HepG2 (cell line): ENCODE measurements around the gene NPC1. TPM values are rescaled to one million over a fixed set of nuclear protein-coding genes. Genes with fewer than 3 reads are reported as not detected.

Experiments
- ASH2L ChIP-seq: fragments of 300-600, 200-600 bp; sonication (generic); IDR thresholded peaks from 2 replicates; pipeline ENCODE4 v1.7.0; 2017; ENCODE audit warnings: low read depth, mild to moderate bottlenecking, moderate library complexity, mixed read lengths, low read length; ENCODE audit not compliant: insufficient read length
- CREB1 ChIP-seq, 2 experiments: fragments of 450-650 bp in 1 of 2; IDR thresholded peaks; 2 replicates each; pipeline ENCODE4 v1.6.1; 2016 to 2017; ENCODE audit warnings: control low read depth in 1 of 2, mild to moderate bottlenecking in 1 of 2, missing compliant biosample characterization in 1 of 2, missing genetic modification characterization in 1 of 2
- DNMT3B ChIP-seq: conservative IDR thresholded peaks from 2 replicates; pipeline ENCODE4 v1.6.1; 2016; ENCODE audit warnings: missing biosample characterization, control low read depth
- GABPB1 ChIP-seq: IDR thresholded peaks from 2 replicates; pipeline ENCODE4 v1.6.1; 2016; ENCODE audit warnings: mild to moderate bottlenecking, missing genetic modification reagents, moderate library complexity, missing compliant biosample characterization
- GATAD2A ChIP-seq: IDR thresholded peaks from 2 replicates; pipeline ENCODE4 v1.6.1; 2016
- KLF13 ChIP-seq: sonication (generic); formaldehyde crosslinking; IDR thresholded peaks from 2 replicates; pipeline ENCODE4 v1.4.0; 2020; ENCODE audit warnings: mild to moderate bottlenecking, missing genetic modification reagents
- MBD4 ChIP-seq: IDR thresholded peaks from 2 replicates; pipeline ENCODE4 v1.6.1; 2012; ENCODE audit warnings: low read length, inconsistent platforms, borderline replicate concordance
- MIER3 ChIP-seq: IDR thresholded peaks from 2 replicates; pipeline ENCODE4 v1.6.1; 2016; ENCODE audit warnings: missing compliant biosample characterization, borderline replicate concordance
- NCOA1 ChIP-seq: sonication (generic); formaldehyde crosslinking; IDR thresholded peaks from 2 replicates; pipeline ENCODE4 v1.9.0; 2021; ENCODE audit warnings: missing genetic modification reagents
- POGZ ChIP-seq: sonication (generic); formaldehyde crosslinking; IDR thresholded peaks from 2 replicates; pipeline ENCODE4 v1.4.0; 2020; ENCODE audit warnings: mild to moderate bottlenecking, missing genetic modification reagents
- REXO4 ChIP-seq: sonication (generic); formaldehyde crosslinking; IDR thresholded peaks from 2 replicates; pipeline ENCODE4 v1.8.0; 2022; ENCODE audit warnings: missing genetic modification reagents, mild to moderate bottlenecking, borderline replicate concordance
- RFX5 ChIP-seq: IDR thresholded peaks from 2 replicates; pipeline ENCODE4 v1.6.1; 2011; ENCODE audit warnings: low read depth, low read length, improper control_type of control experiment
- SOX13 ChIP-seq, 3 experiments: fragments of 450-650 bp in 1 of 3; sonication (generic) in 1 of 3; formaldehyde crosslinking in 1 of 3; IDR thresholded peaks in 2 of 3; conservative IDR thresholded peaks in 1 of 3; 2 replicates each; pipeline versions ENCODE4 v1.5.0 to v1.6.1; 2016 to 2020; ENCODE audit warnings: antibody characterized with exemption in 1 of 3, mild to moderate bottlenecking in 1 of 3, missing compliant biosample characterization in 1 of 3, missing genetic modification reagents in 1 of 3, moderate library complexity in 1 of 3
- SOX6 ChIP-seq, 2 experiments: fragments of 450-650 bp in 1 of 2; sonication (generic) in 1 of 2; formaldehyde crosslinking in 1 of 2; IDR thresholded peaks; 2 replicates each; pipeline versions ENCODE4 v1.4.0 to v1.6.1; 2017 to 2020; ENCODE audit warnings: antibody characterized with exemption in 1 of 2, mild to moderate bottlenecking in 1 of 2, missing genetic modification reagents in 1 of 2
- TBX3 ChIP-seq: fragments of 450-650 bp; IDR thresholded peaks from 2 replicates; pipeline ENCODE4 v1.6.1; 2017; ENCODE audit warnings: antibody characterized with exemption, mild to moderate bottlenecking, inconsistent platforms, borderline replicate concordance
- TFE3 ChIP-seq: IDR thresholded peaks from 2 replicates; pipeline ENCODE4 v1.6.1; 2016
- THAP11 ChIP-seq: IDR thresholded peaks from 2 replicates; pipeline ENCODE4 v1.6.1; 2016; ENCODE audit warnings: missing biosample characterization, missing genetic modification reagents
- ZBTB49 ChIP-seq: sonication (generic); formaldehyde crosslinking; IDR thresholded peaks from 2 replicates; pipeline ENCODE4 v1.4.0; 2020; ENCODE audit warnings: missing genetic modification reagents, borderline replicate concordance
- ZKSCAN1 ChIP-seq: fragments of 150-350 bp; IDR thresholded peaks from 2 replicates; pipeline ENCODE4 v1.6.1; 2014; ENCODE audit warnings: low read length
- ZMYM3 ChIP-seq: sonication (generic); formaldehyde crosslinking; IDR thresholded peaks from 2 replicates; pipeline ENCODE4 v1.5.1; 2020; ENCODE audit warnings: mild to moderate bottlenecking, missing genetic modification reagents
- ZNF563 ChIP-seq: sonication (generic); formaldehyde crosslinking; IDR thresholded peaks from 2 replicates; pipeline ENCODE4 v1.8.0; 2022; ENCODE audit warnings: mild to moderate bottlenecking, moderate library complexity, missing genetic modification reagents
- ZNF570 ChIP-seq: sonication (generic); formaldehyde crosslinking; IDR thresholded peaks from 2 replicates; pipeline ENCODE4 v1.4.0; 2020; ENCODE audit warnings: mild to moderate bottlenecking, missing genetic modification reagents, borderline replicate concordance
- ZNF605 ChIP-seq: sonication (generic); formaldehyde crosslinking; IDR thresholded peaks from 2 replicates; pipeline ENCODE4 v1.8.0; 2022; ENCODE audit warnings: mild to moderate bottlenecking, missing genetic modification reagents
- ZNF629 ChIP-seq: sonication (generic); formaldehyde crosslinking; conservative IDR thresholded peaks from 2 replicates; pipeline ENCODE4 v1.5.0; 2020; ENCODE audit warnings: missing genetic modification reagents
- ZNF7 ChIP-seq: IDR thresholded peaks from 2 replicates; pipeline ENCODE4 v1.6.1; 2016; ENCODE audit warnings: missing biosample characterization, missing genetic modification reagents
- ZNF766 ChIP-seq: sonication (generic); formaldehyde crosslinking; IDR thresholded peaks from 2 replicates; pipeline ENCODE4 v1.5.0; 2020; ENCODE audit warnings: missing genetic modification reagents, borderline replicate concordance
- ZNF788 ChIP-seq: sonication (generic); formaldehyde crosslinking; IDR thresholded peaks from 2 replicates; pipeline ENCODE4 v1.5.0; 2020; ENCODE audit warnings: mild to moderate bottlenecking, missing genetic modification reagents, borderline replicate concordance
- polyA plus RNA-seq, 8 experiments: library from polyadenylated mRNA; depleted of rRNA in 3 of 8; stranded (reverse) in 7 of 8; unstranded in 1 of 8; fragments of >200 nt; fragmentation: Illumina TruSeq in 4 of 8; extraction: Trizol in 4 of 8; gene quantifications; 2 replicates each; pipeline versions ENCODE4 v1.2.1 to v1.2.3, GENCODE V29; 2011 to 2016; ENCODE audit warnings: low read depth in 4 of 8, missing spikeins in 1 of 8, mixed read lengths in 1 of 8; ENCODE audit not compliant: insufficient read depth in 1 of 8
- total RNA-seq, 5 experiments: library from RNA; depleted of rRNA; stranded (reverse); fragments of >200 nt; fragmentation: Illumina TruSeq; extraction: Trizol; gene quantifications; 2 replicates each; pipeline ENCODE4 v1.2.3, GENCODE V29; 2016; ENCODE audit warnings: low read depth in 1 of 5

NPC1 gene
- total and polyA plus RNA-seq, 2 of the 13 experiments (the other 11 are each of a cell fraction or from before 2014, with no cell fraction given) = 46.5 to 114 TPM

GRCh38 chr18:23487738-23488570, 98.4 kb downstream of the NPC1 start (continued):
- no peak for TF ChIP-seq MBD4
- 0 out of 2 replicates have a peak, but pooled peaks have one; percentile 43 for TF ChIP-seq ZNF563 (CRISPR knock-in tag)
- 0 out of 2 replicates have a peak, but pooled peaks have one; percentile 39 for TF ChIP-seq ZNF766 (CRISPR knock-in tag)
- 0 out of 2 replicates have a peak, but pooled peaks have one; percentile 41 for TF ChIP-seq ZNF788
- TF ChIP-seq ZNF629 (CRISPR knock-in tag) = peak; percentile 47; the same call in 1 of the 2 replicates
- TF ChIP-seq POGZ (CRISPR knock-in tag) = no peak; the same call in 1 of the 2 replicates
- TF ChIP-seq GATAD2A (CRISPR knock-in tag) = 0 out of 2 replicates have a peak, but pooled peaks have one; percentile 24
- TF ChIP-seq DNMT3B (CRISPR knock-in tag) = no peak
- peak; percentile 67 for TF ChIP-seq GABPB1
- TF ChIP-seq THAP11 (CRISPR knock-in tag) = no peak
- no peak for TF ChIP-seq ZBTB49
- TF ChIP-seq RFX5 = no peak
- peak; percentile 42 for TF ChIP-seq ASH2L
- TF ChIP-seq CREB1 (IDR thresholded peaks at IDR 0.05) = no peak
- TF ChIP-seq CREB1 (CRISPR knock-in tag; IDR thresholded peaks at IDR 0.05) = 0 out of 2 replicates have a peak, but pooled peaks have one; percentile 26
- TF ChIP-seq KLF13 = no peak
- TF ChIP-seq MIER3 (CRISPR knock-in tag) = no peak
- TF ChIP-seq SOX6 (IDR thresholded peaks at IDR 0.05) = no peak
- peak; percentile 23; the same call in 1 of the 2 replicates for TF ChIP-seq SOX6 (CRISPR knock-in tag; IDR thresholded peaks at IDR 0.05)
- peak; percentile 92 for TF ChIP-seq ZMYM3 (CRISPR knock-in tag)
- peak; percentile 61; the same call in 1 of the 2 replicates for TF ChIP-seq ZNF605 (CRISPR knock-in tag)
- peak; percentile 30; the same call in 1 of the 2 replicates for TF ChIP-seq ZNF7 (CRISPR knock-in tag)
- no peak for TF ChIP-seq REXO4 (CRISPR knock-in tag)
- no peak for TF ChIP-seq NCOA1 (CRISPR knock-in tag)
- 0 out of 2 replicates have a peak, but pooled peaks have one; percentile 14 for TF ChIP-seq TFE3 (CRISPR knock-in tag)
- TF ChIP-seq TBX3 = no peak
- TF ChIP-seq ZKSCAN1 = no peak
- no peak for TF ChIP-seq ZNF570
- no peak for TF ChIP-seq SOX13 (IDR thresholded peaks at IDR 0.05)
- no peak; a peak in 1 of 4 replicates for TF ChIP-seq SOX13 (CRISPR knock-in tag; conservative IDR thresholded peaks at IDR 0.05 in 1 of 2, IDR thresholded peaks at IDR 0.05 in 1 of 2)
